Cardiac muscle cell (in vitro differentiated cells and primary cell): ENCODE results near the gene PROX2. TPM values are rescaled to one million over a fixed set of nuclear protein-coding genes. Genes with fewer than 3 reads are reported as not detected.

Experiments
- DNase-seq, 2 donors: peaks; one replicate each; pipeline versions ENCODE4 v3.0.0 to v3.0.0-alpha.2; 2010 to 2017; ENCODE audit warnings: low read depth in 1 of 2, low spot score in 1 of 2
- H3K27ac ChIP-seq: fragments of 200-600 bp; sonication (generic); 2 replicates; pipeline ENCODE4 v1.5.1; 2016
- H3K27me3 ChIP-seq: fragments of 200-600 bp; sonication (generic); 2 replicates; pipeline ENCODE4 v1.6.0; 2016; ENCODE audit warnings: control low read depth
- H3K36me3 ChIP-seq: fragments of 200-600 bp; sonication (generic); 2 replicates; pipeline ENCODE4 v1.5.1; 2016; ENCODE audit warnings: control low read depth
- H3K4me1 ChIP-seq: fragments of 200-600 bp; sonication (generic); 2 replicates; pipeline ENCODE4 v1.8.1; 2017; ENCODE audit warnings: low read depth, mild to moderate bottlenecking, mixed run types
- H3K4me3 ChIP-seq: fragments of 200-600 bp; sonication (generic); 2 replicates; pipeline ENCODE4 v1.5.1; 2016; ENCODE audit warnings: mild to moderate bottlenecking
- H3K9me3 ChIP-seq: fragments of 200-600 bp; sonication (generic); 2 replicates; pipeline ENCODE4 v1.5.1; 2017; ENCODE audit warnings: low read depth, mild to moderate bottlenecking, control low read depth
- CTCF ChIP-seq: IDR thresholded peaks from 2 replicates; pipeline ENCODE4 v1.5.1; 2012; ENCODE audit warnings: low read depth, mild to moderate bottlenecking, low read length
- polyA plus RNA-seq: library from polyadenylated mRNA; unstranded; fragments of >200 nt; fragmentation: Nextera tagmentation; extraction: Ambion mirVana; gene quantifications from 2 replicates; pipeline ENCODE4 v1.2.1, GENCODE V29; 2016
- total RNA-seq: library from RNA; depleted of rRNA; stranded (reverse); fragments of >200 nt; gene quantifications from 2 replicates; pipeline ENCODE4 v1.2.3, GENCODE V29; 2016

Gene PROX2
- total and polyA plus RNA-seq, 2 experiments from 2014 or later = 0.75 TPM; not detected in 1

DNA sequence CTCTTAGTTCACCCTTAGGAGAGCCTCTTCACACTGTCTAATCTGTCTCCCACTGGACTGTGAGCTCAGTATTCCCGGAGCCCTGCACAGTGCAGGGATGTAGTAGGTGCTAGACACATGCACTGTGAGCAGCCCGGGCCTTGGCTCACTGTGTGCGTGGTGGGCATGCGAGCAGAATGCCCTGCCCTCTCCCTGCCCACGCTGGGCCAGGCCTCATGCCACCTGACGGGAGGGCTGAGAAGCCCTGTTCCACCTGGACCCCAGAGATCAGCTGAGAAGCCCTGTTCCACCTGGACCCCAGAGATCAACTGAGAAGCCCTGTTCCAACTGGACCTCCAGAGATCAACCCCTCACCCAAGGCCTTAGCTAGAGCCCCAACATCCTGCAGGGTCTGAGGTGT is 36.2 kb upstream of the PROX2 start:
- H3K4me1 ChIP-seq = peaks cover 8% of the 10 kb centered on the region
- no peaks in the 10 kb centered on the region for H3K27me3 ChIP-seq
- H3K4me3 ChIP-seq = no peak overlapping the region
- H3K27ac ChIP-seq = no peak overlapping the region
- H3K9me3 ChIP-seq = no peaks in the 10 kb centered on the region
- no peaks in the 10 kb centered on the region for H3K36me3 ChIP-seq
- DNase-seq = no peak
- TF ChIP-seq CTCF = no peak

DNA sequence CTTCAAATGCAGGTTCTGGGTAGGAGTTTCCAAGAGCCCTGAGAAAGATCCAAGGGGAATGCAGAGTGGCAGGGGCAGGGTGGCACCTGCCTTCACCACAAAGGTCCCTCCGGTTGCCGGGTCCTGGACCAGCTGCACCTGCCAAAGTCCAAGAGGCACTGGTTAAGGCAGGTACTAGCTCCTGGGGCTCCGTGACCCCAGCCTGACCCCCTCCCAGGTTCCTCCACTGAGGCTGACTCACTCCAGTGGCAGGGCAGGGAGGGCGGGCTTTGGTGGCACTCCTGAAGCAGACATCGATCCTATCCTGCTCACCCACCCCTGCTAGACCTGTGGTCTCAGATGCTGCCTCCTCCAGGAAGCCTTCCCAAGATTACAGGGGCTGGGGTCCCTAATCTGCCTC is 35.8 kb upstream of the PROX2 start:
- H3K27ac ChIP-seq = no peak overlapping the region
- H3K27me3 ChIP-seq = no peaks in the 10 kb centered on the region
- no peaks in the 10 kb centered on the region for H3K9me3 ChIP-seq
- H3K36me3 ChIP-seq = no peaks in the 10 kb centered on the region
- H3K4me3 ChIP-seq = no peak overlapping the region
- no peak for DNase-seq
- no peak for TF ChIP-seq CTCF
- H3K4me1 ChIP-seq = peaks cover 4% of the 10 kb centered on the region

GRCh38 chr14:74911221-74911620 is 35.3 kb upstream of the PROX2 start:
- TF ChIP-seq CTCF = no peak
- Histone ChIP-seq H3K4me1 (no peaks in the 10 kb centered on the region), H3K36me3 (no peaks in the 10 kb centered on the region), H3K27me3 (no peaks in the 10 kb centered on the region), H3K9me3 (no peaks in the 10 kb centered on the region), H3K27ac (no peak overlapping the region), H3K4me3 (no peak overlapping the region)
- DNase-seq = no peak

- Histone ChIP-seq H3K27ac (no peak overlapping the region), H3K9me3 (no peaks in the 10 kb centered on the region), H3K36me3 (no peaks in the 10 kb centered on the region), H3K4me3 (no peak overlapping the region), H3K27me3 (no peaks in the 10 kb centered on the region), H3K4me1 (no peaks in the 10 kb centered on the region)
- TF ChIP-seq CTCF = no peak
- no peak for DNase-seq
Observed at GRCh38 chr14:74910556-74910955, 34.6 kb upstream of the PROX2 start.

DNA sequence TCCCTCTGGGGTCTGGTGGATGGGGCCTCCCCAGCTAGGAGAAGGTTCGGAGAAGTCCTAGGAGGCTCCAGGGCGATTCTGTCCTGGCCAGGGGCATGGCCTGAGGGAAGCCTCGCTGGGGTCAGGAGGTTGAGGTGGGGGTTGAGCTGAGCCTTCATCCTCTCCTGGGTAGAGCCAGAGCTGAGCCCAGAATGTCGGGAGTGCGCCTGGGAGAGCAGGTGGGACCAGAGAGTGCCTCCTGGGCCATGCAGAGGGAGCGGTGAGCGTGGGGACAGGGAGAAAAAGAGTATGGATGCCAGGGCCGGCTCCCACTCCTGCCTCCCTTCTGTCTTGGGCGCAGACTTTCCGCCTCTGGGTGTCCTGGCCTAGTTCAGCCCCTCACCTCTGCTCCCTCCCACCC is 34.0 kb upstream of the PROX2 start:
- no peaks in the 10 kb centered on the region for H3K36me3 ChIP-seq
- no peak overlapping the region for H3K27ac ChIP-seq
- H3K9me3 ChIP-seq = no peaks in the 10 kb centered on the region
- no peak overlapping the region for H3K4me3 ChIP-seq
- TF ChIP-seq CTCF = no peak
- H3K4me1 ChIP-seq = no peaks in the 10 kb centered on the region
- DNase-seq = no peak
- H3K27me3 ChIP-seq = no peaks in the 10 kb centered on the region

DNA sequence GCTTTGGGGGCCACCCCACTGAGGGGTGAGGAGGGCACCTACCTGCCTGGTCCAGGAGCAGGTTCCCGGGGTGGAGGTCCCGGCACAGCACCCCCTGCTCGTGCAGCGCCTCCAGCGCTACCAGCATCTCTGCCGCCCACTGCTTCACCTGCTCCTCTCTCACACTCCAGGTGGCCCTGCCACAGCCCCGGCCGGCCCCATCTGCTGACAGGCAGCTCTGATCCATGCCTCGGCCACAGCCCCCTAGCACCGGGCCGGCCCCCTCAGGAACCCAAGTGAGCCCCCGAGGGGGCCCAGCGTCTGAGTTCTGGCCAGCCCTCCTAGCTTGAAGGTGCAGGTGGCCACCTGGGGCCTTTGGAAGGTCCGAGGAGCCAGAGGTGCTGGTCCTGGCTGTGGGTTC is 33.6 kb upstream of the PROX2 start:
- no peaks in the 10 kb centered on the region for H3K27me3 ChIP-seq
- no peak for TF ChIP-seq CTCF
- no peaks in the 10 kb centered on the region for H3K4me1 ChIP-seq
- no peaks in the 10 kb centered on the region for H3K9me3 ChIP-seq
- no peaks in the 10 kb centered on the region for H3K36me3 ChIP-seq
- no peak for DNase-seq
- no peak overlapping the region for H3K27ac ChIP-seq
- no peak overlapping the region for H3K4me3 ChIP-seq
